Osteoblast (primary cell): ENCODE results near the gene SEMA6B. TPM values are rescaled to one million over a fixed set of nuclear protein-coding genes. Genes with fewer than 3 reads are reported as not detected.

Experiments used
- DNase-seq: peaks from one replicate; pipeline ENCODE4 v3.0.0; 2011; ENCODE audit warnings: low spot score, mixed read lengths; ENCODE audit not compliant: insufficient read length; ENCODE audit errors: missing footprints
- H2AFZ ChIP-seq: 2 replicates; pipeline ENCODE4 v1.6.0; 2011; ENCODE audit warnings: mild to moderate bottlenecking, low read length
- H3K27ac ChIP-seq: 2 replicates; pipeline ENCODE4 v1.5.1; 2011; ENCODE audit warnings: mild to moderate bottlenecking, low read depth, low read length, moderate library complexity
- H3K27me3 ChIP-seq: 2 replicates; pipeline ENCODE4 v1.6.0; 2012; ENCODE audit warnings: mild to moderate bottlenecking, control low read depth, inconsistent platforms, low read length, moderate library complexity; ENCODE audit not compliant: insufficient read depth
- H3K36me3 ChIP-seq: 2 replicates; pipeline ENCODE4 v1.5.1; 2011; ENCODE audit warnings: mild to moderate bottlenecking, low read length, control low read depth, moderate library complexity; ENCODE audit not compliant: insufficient read depth
- H3K4me1 ChIP-seq: 2 replicates; pipeline ENCODE4 v1.5.1; 2011; ENCODE audit warnings: mild to moderate bottlenecking, low read length, control low read depth, moderate library complexity; ENCODE audit not compliant: insufficient read depth
- H3K4me2 ChIP-seq: 2 replicates; pipeline ENCODE4 v1.6.0; 2011; ENCODE audit warnings: mild to moderate bottlenecking, low read length; ENCODE audit not compliant: insufficient read depth
- H3K4me3 ChIP-seq: fragments of 200-600 bp; sonication (generic); 3 replicates; pipeline ENCODE4 v1.5.1; 2012; ENCODE audit warnings: mild to moderate bottlenecking, low read length, inconsistent platforms; ENCODE audit not compliant: insufficient read depth
- H3K79me2 ChIP-seq: 2 replicates; pipeline ENCODE4 v1.6.0; 2012; ENCODE audit warnings: mild to moderate bottlenecking, low read length, control low read depth, inconsistent platforms; ENCODE audit not compliant: insufficient read depth
- H3K9me3 ChIP-seq: 2 replicates; pipeline ENCODE4 v1.5.1; 2011; ENCODE audit warnings: low read depth, low read length, control low read depth
- H4K20me1 ChIP-seq: 2 replicates; pipeline ENCODE4 v1.6.0; 2012; ENCODE audit warnings: mild to moderate bottlenecking, low read length, control low read depth; ENCODE audit not compliant: insufficient read depth
- total RNA-seq: library from RNA; depleted of rRNA; stranded (reverse); fragments of >200 nt; gene quantifications from 2 replicates; pipeline ENCODE4 v1.2.3, GENCODE V29; 2012
- TF ChIP-seq, protein P1 (sequence below): IDR thresholded peaks from 2 replicates; pipeline ENCODE4 v1.5.1; 2011; ENCODE audit warnings: mild to moderate bottlenecking, low read depth, low read length, moderate library complexity; ENCODE audit errors: extremely low read depth

Gene SEMA6B
- total RNA-seq, 1 donor = 0.36 TPM

DNA sequence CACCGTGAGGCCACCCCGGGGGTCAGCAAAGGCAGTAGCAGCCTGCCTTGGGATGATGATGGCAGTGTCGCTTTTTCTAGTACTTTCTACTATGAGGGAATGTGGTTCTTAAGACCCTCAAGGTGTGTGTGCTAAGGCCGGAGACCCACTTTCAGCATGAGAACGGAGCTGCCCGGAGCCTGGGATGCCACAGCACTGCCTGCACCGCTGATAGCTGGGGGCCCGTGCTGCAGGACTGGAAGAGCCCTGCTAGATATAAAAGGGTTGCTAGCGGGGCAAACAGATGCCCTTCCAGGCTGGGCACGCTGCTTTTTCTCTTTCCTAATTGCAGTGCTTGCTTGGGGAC lies 55.7 kb downstream of the SEMA6B start:
- no peaks in the 10 kb centered on the region for H3K9me3 ChIP-seq
- TF ChIP-seq, protein P1, sequence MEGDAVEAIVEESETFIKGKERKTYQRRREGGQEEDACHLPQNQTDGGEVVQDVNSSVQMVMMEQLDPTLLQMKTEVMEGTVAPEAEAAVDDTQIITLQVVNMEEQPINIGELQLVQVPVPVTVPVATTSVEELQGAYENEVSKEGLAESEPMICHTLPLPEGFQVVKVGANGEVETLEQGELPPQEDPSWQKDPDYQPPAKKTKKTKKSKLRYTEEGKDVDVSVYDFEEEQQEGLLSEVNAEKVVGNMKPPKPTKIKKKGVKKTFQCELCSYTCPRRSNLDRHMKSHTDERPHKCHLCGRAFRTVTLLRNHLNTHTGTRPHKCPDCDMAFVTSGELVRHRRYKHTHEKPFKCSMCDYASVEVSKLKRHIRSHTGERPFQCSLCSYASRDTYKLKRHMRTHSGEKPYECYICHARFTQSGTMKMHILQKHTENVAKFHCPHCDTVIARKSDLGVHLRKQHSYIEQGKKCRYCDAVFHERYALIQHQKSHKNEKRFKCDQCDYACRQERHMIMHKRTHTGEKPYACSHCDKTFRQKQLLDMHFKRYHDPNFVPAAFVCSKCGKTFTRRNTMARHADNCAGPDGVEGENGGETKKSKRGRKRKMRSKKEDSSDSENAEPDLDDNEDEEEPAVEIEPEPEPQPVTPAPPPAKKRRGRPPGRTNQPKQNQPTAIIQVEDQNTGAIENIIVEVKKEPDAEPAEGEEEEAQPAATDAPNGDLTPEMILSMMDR = no peak
- peak; percentile 57 for DNase-seq
- H3K4me3 ChIP-seq = no peak overlapping the region
- H2AFZ ChIP-seq = no peak overlapping the region
- H3K79me2 ChIP-seq = no peaks in the 10 kb centered on the region
- no peak overlapping the region for H3K4me2 ChIP-seq
- H3K36me3 ChIP-seq = peaks cover 11% of the 10 kb centered on the region
- H3K27me3 ChIP-seq = no peaks in the 10 kb centered on the region
- peaks cover 6% of the 10 kb centered on the region for H3K4me1 ChIP-seq
- H4K20me1 ChIP-seq = peaks cover 7% of the 10 kb centered on the region
- no peak overlapping the region for H3K27ac ChIP-seq

DNA sequence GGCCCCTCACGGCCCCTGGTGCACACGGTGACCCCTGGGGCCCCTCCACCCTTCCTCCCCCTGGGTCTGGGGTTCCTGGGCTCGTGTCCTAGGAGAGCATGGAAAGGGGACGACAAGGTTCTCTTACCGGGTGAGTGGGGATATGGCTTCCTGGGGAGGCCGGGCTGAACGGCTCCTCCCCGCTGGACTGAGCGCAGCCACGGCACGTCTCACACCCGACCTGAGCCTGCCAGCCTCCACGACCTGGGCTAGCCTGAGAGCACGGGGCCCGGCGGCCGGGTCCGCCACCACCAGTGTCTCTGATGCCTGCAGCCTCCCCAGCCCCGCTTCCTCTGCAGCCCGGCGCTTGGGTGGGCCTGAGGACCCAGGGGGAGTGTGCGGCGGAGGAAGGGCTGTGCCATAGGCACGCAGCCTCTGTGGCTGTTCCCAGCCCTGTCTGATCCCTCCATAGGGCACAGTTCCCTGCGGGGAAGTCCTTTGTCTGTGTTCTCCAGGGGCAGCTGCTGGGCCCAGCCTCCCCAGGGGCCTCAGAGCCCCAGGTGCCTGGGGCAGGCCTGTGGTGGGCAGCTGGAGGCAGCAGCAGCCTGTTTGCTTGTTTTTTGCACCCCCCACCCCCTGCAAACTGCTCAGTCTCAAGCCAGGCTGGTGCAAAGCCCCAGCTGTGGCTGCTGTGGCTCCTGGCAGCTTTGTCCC lies 56.2 kb downstream of the SEMA6B start:
- TF ChIP-seq, protein P1 = no peak
- no peaks in the 10 kb centered on the region for H3K9me3 ChIP-seq
- peaks cover 17% of the 10 kb centered on the region for H3K36me3 ChIP-seq
- no peak overlapping the region for H3K4me2 ChIP-seq
- H3K27me3 ChIP-seq = no peaks in the 10 kb centered on the region
- peak; percentile 59 for DNase-seq
- peaks cover 6% of the 10 kb centered on the region for H3K4me1 ChIP-seq
- no peaks in the 10 kb centered on the region for H3K79me2 ChIP-seq
- no peak overlapping the region for H3K4me3 ChIP-seq
- H3K27ac ChIP-seq = no peak overlapping the region
- H4K20me1 ChIP-seq = peaks cover 7% of the 10 kb centered on the region
- H2AFZ ChIP-seq = no peak overlapping the region

DNA sequence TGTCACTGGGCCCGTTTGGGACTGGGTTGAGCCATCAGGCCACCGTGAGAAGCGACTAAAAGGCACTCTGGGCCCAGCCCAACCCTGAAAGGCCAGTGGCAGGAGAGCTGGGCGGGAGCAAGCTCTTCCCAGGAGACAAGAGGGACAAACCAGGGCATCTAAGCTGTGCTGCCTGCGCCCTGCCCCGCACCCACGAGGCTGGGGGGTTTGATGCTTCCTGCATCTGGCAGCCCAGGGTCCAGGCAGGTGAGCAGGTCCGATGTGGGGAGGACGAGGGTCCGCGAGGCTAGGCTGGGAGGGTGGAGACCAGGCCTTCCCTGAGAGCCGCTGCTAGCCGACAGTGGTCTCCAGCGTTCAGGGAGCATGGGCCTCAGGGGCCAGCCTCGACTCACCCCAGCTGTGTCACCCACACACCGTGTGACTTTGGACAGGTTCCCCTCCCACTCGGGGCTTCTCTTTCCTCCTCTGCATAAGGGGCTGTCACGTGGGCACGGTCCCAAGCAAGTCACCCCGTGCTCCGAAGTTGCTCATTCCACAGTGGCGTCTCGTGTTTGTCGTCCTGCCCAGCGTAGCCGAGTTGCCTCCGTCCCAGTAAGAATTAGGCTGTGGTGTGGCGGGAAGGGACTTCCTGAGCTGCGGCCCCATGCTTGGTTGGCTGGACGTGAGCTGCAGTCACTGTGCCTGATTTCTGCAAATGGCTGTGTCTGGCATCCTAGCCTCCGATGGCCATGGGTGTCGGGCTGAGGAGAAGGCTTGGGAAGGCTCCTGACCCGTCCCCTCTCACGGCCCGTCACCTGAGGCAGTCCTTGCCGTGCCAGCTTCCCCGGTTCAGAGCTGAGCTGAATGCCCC lies 57.0 kb downstream of the SEMA6B start:
- no peak overlapping the region for H3K4me2 ChIP-seq
- H3K79me2 ChIP-seq = no peaks in the 10 kb centered on the region
- DNase-seq = peak; percentile 84
- H3K27ac ChIP-seq = no peak overlapping the region
- peaks cover 22% of the 10 kb centered on the region for H3K36me3 ChIP-seq
- H3K4me1 ChIP-seq = peaks cover 6% of the 10 kb centered on the region
- H3K4me3 ChIP-seq = no peak overlapping the region
- peaks cover 7% of the 10 kb centered on the region for H4K20me1 ChIP-seq
- H3K9me3 ChIP-seq = no peaks in the 10 kb centered on the region
- H3K27me3 ChIP-seq = no peaks in the 10 kb centered on the region
- no peak overlapping the region for H2AFZ ChIP-seq
- TF ChIP-seq, protein P1 = no peak

DNA sequence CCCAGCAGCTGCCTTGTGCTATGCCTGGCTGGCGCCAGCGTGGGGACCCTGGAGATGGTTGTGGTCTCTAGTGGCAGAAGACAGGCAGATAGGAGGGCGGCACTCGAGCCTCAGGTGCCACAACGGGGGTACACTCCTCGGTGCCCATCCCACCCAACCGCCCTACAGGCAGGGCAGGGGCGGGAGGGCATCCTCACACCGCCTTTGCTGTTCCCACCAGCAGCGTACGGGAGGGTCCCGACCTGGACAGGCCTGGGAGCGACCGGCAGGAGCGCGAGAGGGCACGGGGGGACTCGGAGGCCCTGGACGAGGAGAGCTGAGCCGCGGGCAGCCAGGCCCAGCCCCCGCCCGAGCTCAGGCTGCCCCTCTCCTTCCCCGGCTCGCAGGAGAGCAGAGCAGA lies 57.8 kb downstream of the SEMA6B start:
- Histone ChIP-seq H3K9me3 (no peaks in the 10 kb centered on the region), H3K4me2 (no peak overlapping the region), H3K27me3 (no peaks in the 10 kb centered on the region), H3K4me1 (peaks cover 5% of the 10 kb centered on the region), H3K36me3 (peaks cover 23% of the 10 kb centered on the region), H4K20me1 (peaks cover 6% of the 10 kb centered on the region), H3K27ac (no peak overlapping the region), H2AFZ (no peak overlapping the region), H3K79me2 (no peaks in the 10 kb centered on the region), H3K4me3 (no peak overlapping the region)
- peak; percentile 62 for DNase-seq
- TF ChIP-seq, protein P1 = no peak
